Measurements from ENCODE around the gene IGSF1. TPM values are rescaled to one million over a fixed set of nuclear protein-coding genes. Genes with fewer than 3 reads are reported as not detected.

Gene IGSF1
- total RNA-seq, 1 donor from 2014 or later = not detected

DNA sequence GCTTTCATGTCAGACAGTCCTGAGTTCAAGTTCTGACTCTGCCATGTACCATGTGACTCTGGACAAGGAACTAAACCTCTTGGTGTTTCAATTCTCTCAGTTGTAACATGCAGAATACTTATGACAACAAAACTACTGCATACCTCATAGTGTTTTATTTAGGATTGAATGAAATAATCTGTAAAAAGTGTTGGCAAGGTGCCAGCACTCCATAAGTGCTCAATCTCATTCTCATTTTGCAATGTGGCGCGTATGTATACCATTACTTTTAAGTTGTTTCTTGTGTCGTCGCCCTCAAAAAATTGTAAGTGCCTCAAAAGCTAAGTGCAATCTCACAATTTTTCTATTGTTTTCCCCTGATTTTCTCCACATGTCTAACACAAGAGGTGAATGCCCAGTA lies 62.5 kb downstream of the IGSF1 start:
- TF ChIP-seq CTCF (IDR thresholded peaks at IDR 0.05) = no peak
- H3K36me3 ChIP-seq = no peaks in the 10 kb centered on the region
- intact Hi-C loops (cut with DNase I) = no loop called here
- no peak overlapping the region for H3K4me3 ChIP-seq
- H3K27me3 ChIP-seq = no peaks in the 10 kb centered on the region
- ATAC-seq = no peak
- DNase-seq = no peak
- no peak overlapping the region for H3K27ac ChIP-seq
- no peaks in the 10 kb centered on the region for H3K4me1 ChIP-seq
- H3K9me3 ChIP-seq = no peaks in the 10 kb centered on the region

DNA sequence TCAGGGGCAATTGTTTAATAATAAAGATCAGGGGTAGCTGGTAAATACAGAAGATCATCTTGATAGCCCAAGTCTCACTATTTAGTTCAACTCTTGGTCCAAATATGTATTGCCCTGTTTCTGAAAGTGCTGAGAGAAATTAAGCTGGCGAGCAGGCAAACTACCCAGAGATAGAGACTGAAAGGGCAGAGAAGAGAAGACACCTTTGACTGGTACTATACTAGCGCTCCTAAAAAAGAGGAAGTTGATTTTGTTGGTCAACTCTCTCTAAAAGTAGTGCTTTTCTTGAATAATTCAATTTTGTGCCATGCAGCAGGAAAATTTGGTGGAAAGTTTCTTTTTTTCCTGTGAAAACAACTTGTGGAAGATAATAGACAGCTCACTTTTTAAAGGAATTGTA lies 64.0 kb downstream of the IGSF1 start:
- no peaks in the 10 kb centered on the region for H3K36me3 ChIP-seq
- H3K4me3 ChIP-seq = no peak overlapping the region
- H3K27me3 ChIP-seq = no peaks in the 10 kb centered on the region
- no peak overlapping the region for H3K27ac ChIP-seq
- H3K4me1 ChIP-seq = no peaks in the 10 kb centered on the region
- no peak for TF ChIP-seq CTCF (IDR thresholded peaks at IDR 0.05)
- DNase-seq (no peak), ATAC-seq (no peak)
- intact Hi-C loops (cut with DNase I) = no loop called here
- no peaks in the 10 kb centered on the region for H3K9me3 ChIP-seq

Other genes starting within 250 kb of the IGSF1 start
- not detected for gene ARHGAP36, start 231.0 kb downstream of the IGSF1 start, total RNA-seq

Measured in upper lobe of right lung (tissue), 1 donor.